Astrocyte of the spinal cord (primary cell): Measurements from ENCODE around the gene BMPR1A.
A peak's percentile ranks its signal among the peaks of the same experiment; 100 is the strongest.

Source experiments
- DNase-seq: peaks from one replicate; pipeline ENCODE4 v3.0.0; 2011; ENCODE audit warnings: low read depth, low spot score
- H3K4me3 ChIP-seq: 2 replicates; pipeline ENCODE4 v1.5.1; 2011; ENCODE audit warnings: low read depth, mild to moderate bottlenecking, low read length, moderate library complexity
- in situ Hi-C: cut with HindIII; loops from 2 replicates; pipeline ENCODE4 v1.10.0; 2017; ENCODE audit warnings: low sequenced_read_pairs
- TF ChIP-seq, protein P1 (sequence below): IDR thresholded peaks from 2 replicates; pipeline ENCODE4 v1.5.1; 2012; ENCODE audit warnings: low read depth, mild to moderate bottlenecking, low read length, inconsistent platforms

BMPR1A gene

DNA sequence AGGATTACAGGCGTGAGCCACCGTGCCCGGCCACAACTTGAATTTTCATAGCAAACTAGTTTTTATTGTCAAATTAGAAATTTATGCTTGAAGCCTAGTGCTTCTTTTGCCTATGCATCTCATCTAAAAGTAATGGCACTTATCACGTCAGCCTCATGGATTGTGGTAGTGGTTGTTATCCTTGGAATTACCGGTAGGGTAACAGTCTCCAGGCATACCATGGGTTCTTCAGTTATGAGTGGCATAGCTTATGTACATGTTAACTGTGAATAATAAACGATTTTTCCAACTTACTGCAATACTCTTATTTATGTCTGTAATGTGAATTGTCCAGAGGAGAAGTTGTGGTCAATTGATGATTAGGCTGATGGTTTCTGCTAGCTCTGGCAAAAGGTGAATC lies 63.1 kb downstream of the BMPR1A start:
- TF ChIP-seq, protein P1, sequence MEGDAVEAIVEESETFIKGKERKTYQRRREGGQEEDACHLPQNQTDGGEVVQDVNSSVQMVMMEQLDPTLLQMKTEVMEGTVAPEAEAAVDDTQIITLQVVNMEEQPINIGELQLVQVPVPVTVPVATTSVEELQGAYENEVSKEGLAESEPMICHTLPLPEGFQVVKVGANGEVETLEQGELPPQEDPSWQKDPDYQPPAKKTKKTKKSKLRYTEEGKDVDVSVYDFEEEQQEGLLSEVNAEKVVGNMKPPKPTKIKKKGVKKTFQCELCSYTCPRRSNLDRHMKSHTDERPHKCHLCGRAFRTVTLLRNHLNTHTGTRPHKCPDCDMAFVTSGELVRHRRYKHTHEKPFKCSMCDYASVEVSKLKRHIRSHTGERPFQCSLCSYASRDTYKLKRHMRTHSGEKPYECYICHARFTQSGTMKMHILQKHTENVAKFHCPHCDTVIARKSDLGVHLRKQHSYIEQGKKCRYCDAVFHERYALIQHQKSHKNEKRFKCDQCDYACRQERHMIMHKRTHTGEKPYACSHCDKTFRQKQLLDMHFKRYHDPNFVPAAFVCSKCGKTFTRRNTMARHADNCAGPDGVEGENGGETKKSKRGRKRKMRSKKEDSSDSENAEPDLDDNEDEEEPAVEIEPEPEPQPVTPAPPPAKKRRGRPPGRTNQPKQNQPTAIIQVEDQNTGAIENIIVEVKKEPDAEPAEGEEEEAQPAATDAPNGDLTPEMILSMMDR = no peak
- DNase-seq = no peak
- in situ Hi-C loops = no loop called here
- H3K4me3 ChIP-seq = no peak overlapping the region

DNA sequence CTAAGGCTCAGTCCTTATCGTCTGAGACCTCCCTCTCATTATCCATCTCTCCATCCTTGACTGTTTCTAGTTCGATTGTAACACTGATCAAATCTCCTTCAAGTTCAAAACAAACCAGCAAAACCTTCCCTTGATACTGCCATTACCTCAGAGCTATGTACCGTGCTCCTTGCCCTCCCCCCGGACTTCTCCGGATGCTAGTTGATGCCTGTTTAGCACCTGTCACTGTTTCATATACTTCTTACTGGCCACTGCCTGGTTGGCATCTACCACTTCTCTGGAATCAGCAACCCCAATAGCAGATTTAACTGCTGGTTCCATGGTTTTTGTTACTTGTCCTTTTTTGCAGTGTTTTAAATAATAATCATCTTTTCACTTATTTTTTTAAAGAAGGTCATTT lies 64.1 kb downstream of the BMPR1A start:
- no peak for DNase-seq
- TF ChIP-seq, protein P1 = no peak
- H3K4me3 ChIP-seq = no peak overlapping the region
- in situ Hi-C loops = no loop called here

DNA sequence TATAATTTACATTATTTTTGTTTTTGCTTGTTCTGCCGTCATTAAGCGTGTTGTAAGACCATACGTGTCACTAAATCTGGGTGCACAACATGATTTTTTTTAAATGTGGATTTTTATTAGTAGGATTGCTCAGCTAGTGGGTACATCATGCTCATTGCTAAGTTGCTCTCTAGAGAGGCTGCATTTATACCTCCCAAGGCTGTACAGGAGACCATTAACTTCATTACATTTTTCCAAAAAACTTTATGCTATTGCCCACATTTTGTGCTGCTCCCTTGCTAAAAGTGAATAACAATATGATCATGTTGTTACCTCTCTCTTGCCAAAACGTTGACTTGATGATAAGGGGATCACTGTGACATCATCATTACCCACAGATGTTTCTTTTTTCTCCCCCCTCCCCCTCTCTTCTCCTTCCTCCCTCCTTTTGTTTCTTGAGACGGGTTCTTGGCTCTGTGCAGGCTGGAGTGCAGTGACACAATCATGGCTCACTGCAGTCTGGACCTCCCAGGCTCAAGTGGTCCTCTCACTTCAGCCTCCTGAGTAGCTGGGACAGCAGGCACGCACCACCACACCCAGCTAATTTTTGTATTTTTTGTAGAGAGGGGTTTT lies 65.1 kb downstream of the BMPR1A start:
- in situ Hi-C loops = no loop called here
- TF ChIP-seq, protein P1 = no peak
- H3K4me3 ChIP-seq = no peak overlapping the region
- peak; percentile 22 for DNase-seq

DNA sequence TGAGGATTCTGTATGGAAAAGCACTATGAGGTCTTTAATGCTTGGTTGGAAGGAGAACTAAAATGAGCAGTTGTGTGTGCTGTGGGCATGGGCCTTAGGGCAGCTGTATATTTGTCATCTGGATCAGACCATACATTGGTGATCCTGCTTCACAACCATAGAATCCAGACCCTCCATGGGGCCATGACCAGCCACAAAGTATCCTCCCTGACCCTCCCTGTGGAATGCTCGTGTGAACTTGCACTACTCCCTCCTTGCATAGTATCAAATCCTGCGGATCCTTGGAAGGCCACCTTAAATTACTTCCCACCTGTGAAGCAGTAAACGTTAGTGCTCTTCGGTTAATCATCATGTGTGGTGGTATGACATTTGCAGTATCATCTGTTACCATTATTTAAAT lies 67.1 kb downstream of the BMPR1A start:
- TF ChIP-seq, protein P1 = no peak
- no peak for DNase-seq
- H3K4me3 ChIP-seq = no peak overlapping the region
- in situ Hi-C loops = no loop called here

DNA sequence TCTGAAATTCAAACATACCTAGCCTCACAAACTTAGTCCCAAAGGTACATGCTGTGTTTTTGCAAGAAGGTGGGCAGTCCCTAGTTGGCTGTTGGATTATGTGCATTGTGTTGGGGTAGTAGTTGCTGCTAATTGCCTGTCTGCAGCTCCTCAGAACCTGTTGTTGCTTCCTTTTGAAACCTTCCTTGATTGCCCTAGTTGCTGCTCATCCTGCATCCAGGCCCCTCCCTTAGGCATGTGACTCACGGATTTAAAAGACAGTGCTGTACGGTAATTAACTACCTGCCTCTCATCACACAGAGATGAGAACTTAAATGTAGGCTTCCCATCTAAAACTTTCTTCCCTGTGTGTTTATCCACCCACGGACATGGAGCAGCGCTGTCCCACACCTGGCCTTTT lies 67.7 kb downstream of the BMPR1A start:
- DNase-seq = no peak
- TF ChIP-seq, protein P1 = no peak
- no peak overlapping the region for H3K4me3 ChIP-seq
- in situ Hi-C loops = no loop called here

DNA sequence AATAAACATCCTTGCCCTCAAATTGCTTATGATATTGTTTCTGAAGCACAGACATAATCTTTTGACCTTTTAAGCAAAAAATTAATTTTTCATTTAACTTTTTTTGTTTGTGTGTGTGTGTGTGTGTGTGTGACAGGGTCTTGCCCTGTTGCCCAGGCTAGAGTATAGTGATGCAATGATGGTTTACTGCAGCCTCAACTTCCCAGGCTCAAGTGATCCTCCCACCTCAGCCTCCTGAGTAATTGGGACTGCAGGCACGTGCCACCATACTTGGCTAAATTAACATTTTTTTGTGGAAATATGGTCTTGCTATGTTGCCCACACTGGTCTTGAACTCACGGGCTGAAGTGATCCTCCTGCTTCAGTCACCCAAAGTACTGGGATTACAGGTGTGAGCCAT lies 68.9 kb downstream of the BMPR1A start:
- no peak overlapping the region for H3K4me3 ChIP-seq
- in situ Hi-C loops = no loop called here
- DNase-seq = no peak
- TF ChIP-seq, protein P1 = no peak

DNA sequence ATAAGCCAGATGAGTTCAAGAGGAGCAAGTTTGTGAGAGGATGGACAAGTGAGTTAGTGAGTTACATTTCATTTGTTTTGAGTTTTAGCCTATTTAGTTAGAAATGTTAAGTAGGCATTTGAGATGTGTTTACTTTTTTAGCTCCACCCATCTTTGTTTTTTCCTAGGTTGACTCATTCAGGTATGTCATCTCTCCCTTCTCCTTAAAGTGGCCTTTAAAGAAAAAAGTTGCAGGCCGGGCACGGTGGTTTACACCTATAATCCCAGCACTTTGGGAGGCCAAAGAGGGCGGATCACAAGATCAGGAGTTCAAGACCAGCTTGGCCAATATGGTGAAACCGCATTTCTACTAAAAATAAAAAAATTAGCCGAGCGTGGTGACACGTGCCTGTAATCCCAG lies 71.2 kb downstream of the BMPR1A start:
- DNase-seq = no peak
- TF ChIP-seq, protein P1 = no peak
- H3K4me3 ChIP-seq = no peak overlapping the region
- in situ Hi-C loops = no loop called here
